UCSD-AML1 (cell line): ENCODE measurements around the gene FHDC1.

Experiments
- DNase-seq: peaks from one replicate; lab custom pipeline; 2025; ENCODE audit not compliant: unreplicated experiment; lab: John Stamatoyannopoulos, UW

Gene FHDC1

GRCh38 chr4:152929888-152930287 lies 6.2 kb upstream of the FHDC1 start:
- no peak for DNase-seq

GRCh38 chr4:152935143-152935542 lies 980 bp upstream of the FHDC1 start:
- no peak for DNase-seq

GRCh38 chr4:152936446-152937335 lies 568 bp downstream of the FHDC1 start:
- peak; percentile 67 for DNase-seq

- peak; percentile 69 for DNase-seq
These were observed 1.5 kb downstream of the FHDC1 start for GRCh38 chr4:152937336-152938236.

- DNase-seq, result no peak
These were observed 2.3 kb downstream of the FHDC1 start for GRCh38 chr4:152938237-152938947.

GRCh38 chr4:152939621-152940020 lies 3.5 kb downstream of the FHDC1 start:
- DNase-seq, result no peak

GRCh38 chr4:152940461-152940860 lies 4.3 kb downstream of the FHDC1 start:
- DNase-seq, result no peak

GRCh38 chr4:152941411-152941810 lies 5.3 kb downstream of the FHDC1 start:
- no peak for DNase-seq

GRCh38 chr4:152942346-152942745 lies 6.2 kb downstream of the FHDC1 start:
- DNase-seq, result no peak

- no peak for DNase-seq
These were observed 7.5 kb downstream of the FHDC1 start for GRCh38 chr4:152943672-152944071.

- DNase-seq, result no peak
These were observed 8.7 kb downstream of the FHDC1 start for GRCh38 chr4:152944666-152945320.

GRCh38 chr4:152945639-152946038 lies 9.5 kb downstream of the FHDC1 start:
- DNase-seq, result no peak

GRCh38 chr4:152946446-152946845 lies 10.3 kb downstream of the FHDC1 start:
- no peak for DNase-seq

- no peak for DNase-seq
These were observed 11.2 kb downstream of the FHDC1 start for GRCh38 chr4:152947311-152947710.

GRCh38 chr4:152949930-152950329 lies 13.8 kb downstream of the FHDC1 start:
- DNase-seq, result no peak

GRCh38 chr4:152950402-152951274 lies 14.5 kb downstream of the FHDC1 start:
- DNase-seq, result no peak

GRCh38 chr4:152951348-152951747 lies 15.2 kb downstream of the FHDC1 start:
- DNase-seq, result no peak

- DNase-seq, result no peak
These were observed 17.4 kb downstream of the FHDC1 start for GRCh38 chr4:152953514-152953913.

- no peak for DNase-seq
These were observed 18.6 kb downstream of the FHDC1 start for GRCh38 chr4:152954741-152955140.

GRCh38 chr4:152956147-152956546 lies 20.0 kb downstream of the FHDC1 start:
- DNase-seq, result no peak
